Activated T-helper 2 cell treated with anti-CD3 and anti-CD28 coated beads, Interferon-gamma antibody, Interleukin-2, Interleukin-4, amounts not matched to agents 10 μg/mL and 5 μg/mL and 100 μg/mL, durations not matched to agents 14 hours and 24 hours and 36 hours (primary cell): ENCODE measurements around the gene SLC4A11. TPM values are rescaled to one million over a fixed set of nuclear protein-coding genes. Genes with fewer than 3 reads are reported as not detected.
"Not testable (repeated sequence)": the region's sequence is repeated elsewhere in the genome, so short reads cannot be mapped to it uniquely, and the experiment has no call there.

Source experiments
- DNase-seq: peaks from one replicate; pipeline ENCODE4 v3.0.0; 2021; ENCODE audit warnings: low spot score
- H3K27ac Mint-ChIP-seq: one replicate; pipeline ENCODE4 v1.8.0; 2021; ENCODE audit warnings: mixed read lengths
- H3K27me3 Mint-ChIP-seq: one replicate; pipeline ENCODE4 v1.8.0; 2021; ENCODE audit warnings: low read depth, mixed read lengths
- H3K36me3 Mint-ChIP-seq: one replicate; pipeline ENCODE4 v1.8.0; 2021; ENCODE audit warnings: low read depth, mixed read lengths
- H3K4me1 Mint-ChIP-seq: one replicate; pipeline ENCODE4 v1.8.0; 2021; ENCODE audit warnings: low read depth, mixed read lengths
- H3K4me3 Mint-ChIP-seq: one replicate; pipeline ENCODE4 v1.8.0; 2021; ENCODE audit warnings: low read depth, mild to moderate bottlenecking, moderate library complexity, mixed read lengths
- H3K9me3 Mint-ChIP-seq: one replicate; pipeline ENCODE4 v1.8.0; 2021; ENCODE audit warnings: mixed read lengths
- intact Hi-C: fragments of 100-400 bp; cut with micrococcal nuclease; formaldehyde crosslinking; loops from one replicate; pipeline ENCODE4 v1.15.1; 2023
- total RNA-seq: library from RNA; stranded (reverse); gene quantifications from 2 replicates; pipeline ENCODE4 v1.2.3, GENCODE V29; 2022

Gene SLC4A11
- total RNA-seq, 1 donor from 2014 or later: 2.5 TPM

DNA sequence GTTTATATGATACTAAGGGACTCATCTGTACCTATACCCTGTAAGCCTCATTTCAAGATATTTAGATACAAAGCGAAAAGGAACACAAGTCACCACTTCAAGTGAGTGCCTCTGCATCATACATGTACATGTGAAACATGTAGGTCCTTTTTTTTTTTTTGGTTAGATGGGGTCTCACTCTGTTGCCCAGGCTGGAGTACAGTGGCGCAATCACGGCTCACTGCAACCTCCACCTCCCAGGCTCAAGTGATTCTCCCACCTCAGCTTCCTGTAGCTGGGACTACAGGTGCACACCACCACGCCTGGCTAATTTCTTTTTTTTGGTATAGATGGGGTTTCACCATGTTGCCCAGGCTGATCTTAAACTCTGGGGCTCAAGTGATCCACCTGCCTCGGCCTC, 56.6 kb downstream of the SLC4A11 start:
- H3K9me3 Mint-ChIP-seq, H3K27ac Mint-ChIP-seq, DNase-seq, intact Hi-C loops, H3K27me3 Mint-ChIP-seq, H3K4me1 Mint-ChIP-seq, H3K4me3 Mint-ChIP-seq, H3K36me3 Mint-ChIP-seq: not testable (repeated sequence)

DNA sequence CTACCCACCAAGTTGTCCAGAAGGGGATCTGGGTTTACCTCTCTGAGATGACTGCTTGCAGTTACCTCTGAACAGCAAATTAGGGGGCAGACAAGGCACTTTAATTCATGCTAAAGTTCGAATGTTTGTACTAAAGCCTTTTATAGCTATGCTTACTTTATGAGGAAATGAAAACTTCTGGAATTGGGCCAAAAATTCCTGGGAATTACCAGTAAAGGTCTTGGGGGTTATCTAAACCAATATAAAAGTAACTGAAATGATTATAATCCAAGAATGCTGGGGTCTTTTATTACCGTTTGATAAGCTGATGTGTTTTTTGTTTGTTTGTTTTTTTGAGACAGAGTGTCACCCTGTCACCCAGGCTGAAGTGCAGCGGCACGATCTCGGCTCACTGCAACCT, 57.7 kb downstream of the SLC4A11 start:
- no peak overlapping the region for H3K27ac Mint-ChIP-seq
- intact Hi-C loops: no loop called here
- DNase-seq: no peak
- H3K4me3 Mint-ChIP-seq: no peak overlapping the region
- H3K4me1 Mint-ChIP-seq: no peaks in the 10 kb centered on the region
- no peaks in the 10 kb centered on the region for H3K9me3 Mint-ChIP-seq
- H3K36me3 Mint-ChIP-seq: no peaks in the 10 kb centered on the region
- no peaks in the 10 kb centered on the region for H3K27me3 Mint-ChIP-seq

DNA sequence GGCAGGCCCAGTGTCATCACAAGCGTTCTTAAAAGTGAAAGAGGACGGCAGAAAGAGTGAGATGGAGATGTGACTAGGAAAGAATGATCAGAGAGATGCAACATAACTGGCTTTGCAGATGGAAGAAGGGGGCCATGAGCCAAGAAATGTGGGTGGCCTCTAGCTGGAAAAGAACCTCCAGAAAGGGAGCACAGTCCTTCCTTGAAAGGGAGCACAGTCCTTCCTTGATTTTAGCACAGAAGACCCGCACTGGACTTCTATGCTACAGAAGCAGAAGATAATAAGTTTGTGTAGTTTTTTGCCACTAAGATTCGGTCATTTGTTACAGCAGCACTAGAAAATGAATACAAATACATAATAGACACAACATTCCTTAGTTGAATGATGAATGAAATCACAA, 58.7 kb downstream of the SLC4A11 start:
- no peaks in the 10 kb centered on the region for H3K4me1 Mint-ChIP-seq

DNA sequence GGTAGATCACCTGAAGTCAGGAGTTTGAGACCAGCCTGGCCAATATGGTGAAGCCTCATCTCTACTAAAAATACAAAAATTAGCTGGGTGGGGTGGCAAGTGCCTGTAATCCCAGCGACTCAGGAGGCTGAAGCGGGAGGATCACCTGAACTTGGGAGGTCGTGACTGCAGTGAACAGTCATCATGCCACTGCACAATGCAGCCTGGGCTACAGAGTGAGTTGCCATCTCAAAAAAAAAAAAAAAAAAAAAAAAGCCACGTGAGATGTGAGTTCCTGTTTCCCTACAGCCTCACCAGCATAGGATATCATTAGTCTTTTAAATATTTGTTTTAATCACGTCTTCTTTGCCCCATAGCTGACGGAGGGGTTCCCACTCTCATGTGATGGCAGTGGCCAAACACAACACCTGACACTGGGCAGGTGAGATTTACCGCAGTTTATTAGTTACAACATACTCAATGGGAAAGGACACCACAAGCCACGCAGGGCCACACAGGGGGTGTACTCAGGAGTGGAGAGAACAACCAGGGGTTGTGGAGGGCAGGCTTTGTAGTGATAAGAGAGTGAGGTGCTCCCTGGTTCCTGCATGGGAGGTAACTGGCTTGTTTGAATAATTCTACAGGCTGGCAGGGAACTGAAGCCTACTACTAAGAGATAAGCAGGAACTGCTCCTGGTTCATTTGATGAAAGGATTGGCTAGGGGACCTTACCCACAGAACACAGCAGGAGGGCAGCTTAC, 61.1 kb downstream of the SLC4A11 start:
- no peak for DNase-seq
- intact Hi-C loops: no loop called here
- H3K27me3 Mint-ChIP-seq: peaks cover 22% of the 10 kb centered on the region
- no peak overlapping the region for H3K27ac Mint-ChIP-seq
- no peaks in the 10 kb centered on the region for H3K36me3 Mint-ChIP-seq
- H3K9me3 Mint-ChIP-seq: no peaks in the 10 kb centered on the region
- no peak overlapping the region for H3K4me3 Mint-ChIP-seq
- peaks cover 5% of the 10 kb centered on the region for H3K4me1 Mint-ChIP-seq

More for the DNA sequence above, 58.7 kb downstream of the SLC4A11 start:
- H3K27me3 Mint-ChIP-seq: peaks cover 8% of the 10 kb centered on the region
- no peak for DNase-seq
- H3K36me3 Mint-ChIP-seq: no peaks in the 10 kb centered on the region
- H3K27ac Mint-ChIP-seq: no peak overlapping the region
- no peaks in the 10 kb centered on the region for H3K9me3 Mint-ChIP-seq
- H3K4me3 Mint-ChIP-seq: no peak overlapping the region
- intact Hi-C loops: no loop called here

Other genes with a start within 250 kb of the SLC4A11 start
- 3.4 and 3.7 TPM in 2 replicates for gene GNRH2, start 195.6 kb downstream of the SLC4A11 start, total RNA-seq
- gene MRPS26, start 193.1 kb downstream of the SLC4A11 start, total RNA-seq: 143 and 148 TPM in 2 replicates
- 0.55 TPM in 1 of 2 replicates, not detected in the other for gene OXT, start 167.6 kb downstream of the SLC4A11 start, total RNA-seq
- gene AVP, start 154.5 kb downstream of the SLC4A11 start, total RNA-seq: not detected in 2 replicates
- gene FASTKD5, start 79.3 kb downstream of the SLC4A11 start, total RNA-seq: 23.1 and 24.6 TPM in 2 replicates
- 6.7 and 7.6 TPM in 2 replicates for gene UBOX5, start 79.3 kb downstream of the SLC4A11 start, total RNA-seq
- gene LZTS3, start 65.6 kb downstream of the SLC4A11 start, total RNA-seq: 0.64 and 0.66 TPM in 2 replicates
- gene DDRGK1, start 34.5 kb downstream of the SLC4A11 start, total RNA-seq: 61.8 and 69.2 TPM in 2 replicates
- 84.5 and 87.8 TPM in 2 replicates for gene ITPA, start 29.7 kb downstream of the SLC4A11 start, total RNA-seq
- 2.0 and 2.3 TPM in 2 replicates for gene DNAAF9, start 168.5 kb upstream of the SLC4A11 start, total RNA-seq
- gene ATRN, start 231.8 kb upstream of the SLC4A11 start, total RNA-seq: 11.5 and 12.5 TPM in 2 replicates